IPS-18a (cell line): ENCODE results near the gene MORF4L1.
"Not testable (repeated sequence)": the region's sequence is repeated elsewhere in the genome, so short reads cannot be mapped to it uniquely, and the experiment has no call there.

Source experiments
- H3K27ac ChIP-seq: one replicate; pipeline ENCODE4 v1.5.1; 2013; ENCODE audit warnings: low read length
- H3K27me3 ChIP-seq: one replicate; pipeline ENCODE4 v1.6.1; 2013; ENCODE audit warnings: mild to moderate bottlenecking, low read length; ENCODE audit not compliant: control insufficient read depth, insufficient read depth
- H3K36me3 ChIP-seq: one replicate; pipeline ENCODE4 v1.6.1; 2013; ENCODE audit warnings: low read depth, low read length; ENCODE audit not compliant: control insufficient read depth
- H3K4me1 ChIP-seq: one replicate; pipeline ENCODE4 v1.6.1; 2013; ENCODE audit warnings: low read depth, low read length; ENCODE audit not compliant: control insufficient read depth
- H3K4me3 ChIP-seq: one replicate; pipeline ENCODE4 v1.5.1; 2013; ENCODE audit warnings: low read length
- H3K9ac ChIP-seq: one replicate; pipeline ENCODE4 v1.6.1; 2013; ENCODE audit warnings: mild to moderate bottlenecking, low read length, moderate library complexity
- H3K9me3 ChIP-seq: one replicate; pipeline ENCODE4 v1.6.1; 2013; ENCODE audit warnings: low read depth, low read length; ENCODE audit not compliant: control insufficient read depth

MORF4L1 gene

DNA sequence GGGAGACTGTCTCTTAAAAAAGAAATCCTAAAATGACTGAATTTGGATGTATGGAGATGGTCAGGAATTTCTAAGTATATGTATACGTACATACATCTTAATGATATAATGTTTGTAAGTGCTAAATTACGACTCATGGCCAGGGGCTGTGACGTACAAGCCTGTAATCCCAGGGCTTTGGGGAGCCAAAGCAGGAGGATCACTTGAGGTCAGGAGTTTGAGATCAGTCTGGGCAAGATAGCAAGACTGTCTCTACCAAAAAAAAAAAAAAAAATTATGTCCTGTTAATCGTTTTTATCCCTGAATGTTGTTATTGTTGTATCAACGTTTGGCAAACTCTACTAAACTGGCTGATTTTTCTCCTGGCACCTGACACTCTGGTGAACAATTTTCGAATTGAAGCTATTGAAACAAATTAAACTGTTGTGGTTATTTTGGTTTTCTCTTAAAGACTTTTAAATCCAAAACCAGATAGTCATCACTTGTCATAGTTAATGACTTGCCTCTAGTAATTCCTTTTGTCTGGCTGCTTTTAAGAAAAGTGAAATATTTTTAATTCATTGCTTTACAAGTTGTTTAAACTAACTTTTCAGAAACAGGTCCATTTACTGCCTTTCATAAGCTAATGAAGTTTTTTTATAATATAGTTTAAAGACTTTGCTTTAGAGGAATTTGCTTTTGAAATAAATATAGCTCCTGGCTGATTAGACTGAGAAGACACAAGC, 7.0 kb downstream of the MORF4L1 start:
- H3K9ac ChIP-seq = no peak overlapping the region
- H3K27me3 ChIP-seq = no peaks in the 10 kb centered on the region
- H3K4me3 ChIP-seq = no peak overlapping the region
- no peaks in the 10 kb centered on the region for H3K9me3 ChIP-seq
- H3K36me3 ChIP-seq = peaks cover 46% of the 10 kb centered on the region
- H3K4me1 ChIP-seq = peaks cover 23% of the 10 kb centered on the region
- no peak overlapping the region for H3K27ac ChIP-seq

DNA sequence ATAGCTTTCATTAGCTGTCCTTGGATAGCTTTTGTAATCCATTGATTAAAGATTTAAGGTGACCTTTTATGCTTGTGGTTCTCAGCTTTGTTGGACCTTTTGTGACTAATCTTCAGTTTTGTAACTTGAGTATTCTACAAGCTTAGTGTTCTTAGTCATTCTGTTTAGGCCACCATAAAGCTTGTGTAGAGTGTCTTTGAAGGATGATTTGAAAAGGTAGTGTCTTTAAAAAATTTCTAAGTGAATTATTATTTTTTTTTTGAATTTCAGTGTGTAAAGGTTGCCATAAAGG, 7.5 kb downstream of the MORF4L1 start:
- Histone ChIP-seq H3K27me3 (no peaks in the 10 kb centered on the region), H3K4me3 (no peak overlapping the region), H3K36me3 (peaks cover 51% of the 10 kb centered on the region), H3K9me3 (no peaks in the 10 kb centered on the region), H3K9ac (no peak overlapping the region), H3K4me1 (peaks cover 19% of the 10 kb centered on the region), H3K27ac (no peak overlapping the region)

DNA sequence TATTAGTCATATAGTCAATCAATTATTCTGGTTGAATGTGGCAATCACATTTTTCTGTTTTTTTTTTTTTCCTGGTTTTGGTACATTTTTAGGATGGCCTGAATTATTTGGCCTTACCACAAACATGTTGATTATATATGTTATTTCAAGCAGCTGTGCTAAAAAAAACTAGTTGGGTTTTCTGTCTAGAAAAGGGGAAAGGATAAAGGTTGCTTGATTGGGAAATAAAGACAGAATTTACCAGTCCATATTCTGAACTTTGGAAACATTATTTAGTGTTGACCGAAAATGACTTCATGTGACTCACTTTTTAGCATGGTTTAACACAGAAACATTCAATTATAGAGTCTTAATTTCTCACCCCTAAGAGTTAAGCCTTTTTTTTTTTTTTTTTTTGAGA, 8.1 kb downstream of the MORF4L1 start:
- Histone ChIP-seq H3K4me1 (peaks cover 19% of the 10 kb centered on the region), H3K27ac (no peak overlapping the region), H3K27me3 (no peaks in the 10 kb centered on the region), H3K9ac (no peak overlapping the region), H3K9me3 (no peaks in the 10 kb centered on the region), H3K4me3 (no peak overlapping the region), H3K36me3 (peaks cover 57% of the 10 kb centered on the region)

DNA sequence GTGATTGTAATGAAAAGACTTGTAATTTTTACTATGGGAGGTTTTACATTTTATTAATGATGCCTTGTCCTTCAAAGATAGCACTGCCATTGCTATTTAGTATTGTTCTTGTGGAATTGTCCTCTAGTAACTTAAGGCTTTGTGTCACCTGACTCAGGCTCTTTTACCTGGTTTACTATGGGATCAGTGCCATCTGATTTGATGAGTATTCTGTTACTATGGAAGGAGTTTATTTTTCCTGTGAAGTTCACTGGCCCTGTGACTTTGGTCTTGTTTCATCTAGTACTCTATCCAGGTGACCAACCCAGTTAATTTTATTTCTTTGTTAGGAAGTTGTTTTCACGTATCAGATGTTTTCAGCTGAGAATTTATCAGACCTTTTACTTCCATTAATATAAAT, 9.0 kb downstream of the MORF4L1 start:
- peaks cover 66% of the 10 kb centered on the region for H3K36me3 ChIP-seq
- H3K4me1 ChIP-seq = peaks cover 14% of the 10 kb centered on the region

DNA sequence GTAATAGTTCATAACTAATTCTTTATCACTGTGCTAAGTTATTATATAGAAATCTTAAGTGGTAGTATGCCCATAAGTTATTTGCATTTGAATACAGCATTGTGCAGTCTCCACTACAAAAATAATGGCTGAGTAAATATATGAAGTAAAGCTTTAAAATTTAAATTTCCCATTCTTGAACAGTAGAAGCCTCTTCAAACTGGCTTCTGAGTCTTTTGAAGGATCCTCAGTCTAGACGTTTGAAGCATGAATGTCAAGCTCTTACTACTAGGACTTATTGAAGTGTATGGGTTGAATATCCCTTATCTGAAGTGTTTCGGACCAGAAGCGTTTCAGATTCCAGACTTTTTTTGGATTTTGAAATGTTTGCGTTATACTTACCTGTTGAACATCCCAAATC, 16.3 kb downstream of the MORF4L1 start:
- H3K9ac ChIP-seq = no peak overlapping the region
- H3K36me3 ChIP-seq = peaks cover 96% of the 10 kb centered on the region
- no peak overlapping the region for H3K27ac ChIP-seq
- H3K9me3 ChIP-seq = no peaks in the 10 kb centered on the region
- H3K4me3 ChIP-seq = no peak overlapping the region
- H3K4me1 ChIP-seq = no peaks in the 10 kb centered on the region
- H3K27me3 ChIP-seq = no peaks in the 10 kb centered on the region

More for the DNA sequence above, 9.0 kb downstream of the MORF4L1 start:
- Histone ChIP-seq H3K4me3 (no peak overlapping the region), H3K27ac (no peak overlapping the region), H3K27me3 (no peaks in the 10 kb centered on the region), H3K9ac (no peak overlapping the region), H3K9me3 (no peaks in the 10 kb centered on the region)

DNA sequence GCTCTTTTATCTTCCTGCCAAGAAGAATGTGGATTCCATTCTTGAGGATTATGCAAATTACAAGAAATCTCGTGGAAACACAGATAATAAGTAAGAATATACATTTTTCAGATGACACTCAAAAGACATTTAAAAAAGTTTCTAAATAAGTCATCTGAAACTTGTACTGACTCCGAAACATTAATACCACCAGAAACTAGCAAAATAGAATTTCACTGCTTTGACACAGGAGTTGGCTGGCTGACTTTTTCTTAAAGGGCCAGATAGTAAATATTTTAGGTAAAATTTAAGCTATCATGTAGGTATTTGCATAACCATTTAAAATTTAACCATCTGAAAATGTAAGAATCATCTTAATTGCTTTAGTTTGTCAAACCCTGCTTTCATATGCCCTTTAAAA, 20.8 kb downstream of the MORF4L1 start:
- Histone ChIP-seq H3K9me3 (no peaks in the 10 kb centered on the region), H3K27ac (no peak overlapping the region), H3K27me3 (no peaks in the 10 kb centered on the region), H3K9ac (no peak overlapping the region), H3K36me3 (peaks cover 99% of the 10 kb centered on the region), H3K4me3 (no peak overlapping the region), H3K4me1 (no peaks in the 10 kb centered on the region)

- H3K9ac ChIP-seq = no peak overlapping the region
- no peak overlapping the region for H3K4me3 ChIP-seq
- H3K27me3 ChIP-seq = no peaks in the 10 kb centered on the region
- no peaks in the 10 kb centered on the region for H3K9me3 ChIP-seq
- no peaks in the 10 kb centered on the region for H3K4me1 ChIP-seq
- peaks cover 100% of the 10 kb centered on the region for H3K36me3 ChIP-seq
- no peak overlapping the region for H3K27ac ChIP-seq
Observed at GRCh38 chr15:78895471-78895870, 22.8 kb downstream of the MORF4L1 start.

DNA sequence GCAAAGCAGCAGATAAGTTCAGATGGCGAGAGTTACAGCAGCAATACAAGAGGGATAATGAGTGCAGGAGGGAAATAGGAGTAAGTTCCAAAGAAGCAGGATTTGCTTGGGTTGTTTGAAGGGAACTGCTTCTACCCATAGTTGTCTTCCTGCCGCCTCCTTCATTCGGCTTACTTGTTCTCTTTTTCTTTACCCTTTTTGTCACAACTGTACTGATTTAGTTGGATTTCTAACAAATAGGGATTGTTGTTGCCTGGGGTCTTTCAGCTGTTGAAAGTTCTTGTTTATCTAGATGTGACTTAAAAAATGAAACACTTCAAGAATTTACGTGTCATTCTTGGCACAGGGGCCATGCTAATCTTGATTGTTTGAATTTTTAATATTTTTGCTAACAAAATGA, 25.9 kb downstream of the MORF4L1 start:
- Histone ChIP-seq H3K4me1 (no peaks in the 10 kb centered on the region), H3K27ac (no peak overlapping the region), H3K4me3 (no peak overlapping the region), H3K36me3 (peaks cover 100% of the 10 kb centered on the region), H3K9me3 (no peaks in the 10 kb centered on the region), H3K9ac (no peak overlapping the region), H3K27me3 (no peaks in the 10 kb centered on the region)

DNA sequence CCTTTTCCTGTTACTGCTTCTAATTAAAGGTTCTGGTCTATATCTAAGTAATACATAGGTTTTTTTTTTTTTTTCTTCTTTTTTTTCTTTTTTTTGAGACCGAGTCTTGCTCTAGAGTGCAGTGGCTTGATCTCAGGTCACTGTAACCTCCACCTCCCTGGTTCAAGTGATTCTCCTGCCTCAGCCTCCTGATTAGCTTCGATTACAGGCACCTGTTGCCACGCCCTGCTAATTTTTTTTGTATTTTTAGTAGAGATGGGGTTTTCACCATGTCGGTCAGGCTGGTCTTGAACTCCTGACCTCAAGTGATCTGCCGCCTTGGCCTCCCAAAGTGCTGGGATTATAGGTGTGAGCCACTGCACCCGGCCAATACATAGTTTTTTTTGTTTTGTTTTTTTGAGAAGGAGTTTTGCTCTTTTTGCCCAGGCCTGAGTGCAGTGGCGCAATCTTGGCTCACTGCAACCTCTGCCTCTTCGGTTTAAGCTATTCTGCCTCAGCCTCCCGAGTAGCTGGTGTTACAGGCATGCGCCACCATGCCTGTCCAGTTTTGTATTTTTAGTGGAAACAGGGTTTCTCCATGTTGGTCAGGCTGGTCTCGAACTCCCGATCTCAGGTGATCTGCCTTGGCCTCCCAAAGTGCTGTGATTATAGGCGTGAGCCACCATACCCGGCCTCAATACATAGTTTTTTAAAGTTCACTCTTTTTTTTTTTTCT, 28.3 kb downstream of the MORF4L1 start:
- not testable (repeated sequence) for H3K9ac ChIP-seq, H3K27ac ChIP-seq, H3K4me3 ChIP-seq, H3K27me3 ChIP-seq, H3K9me3 ChIP-seq, H3K4me1 ChIP-seq
- peaks cover 96% of the 10 kb centered on the region for H3K36me3 ChIP-seq

DNA sequence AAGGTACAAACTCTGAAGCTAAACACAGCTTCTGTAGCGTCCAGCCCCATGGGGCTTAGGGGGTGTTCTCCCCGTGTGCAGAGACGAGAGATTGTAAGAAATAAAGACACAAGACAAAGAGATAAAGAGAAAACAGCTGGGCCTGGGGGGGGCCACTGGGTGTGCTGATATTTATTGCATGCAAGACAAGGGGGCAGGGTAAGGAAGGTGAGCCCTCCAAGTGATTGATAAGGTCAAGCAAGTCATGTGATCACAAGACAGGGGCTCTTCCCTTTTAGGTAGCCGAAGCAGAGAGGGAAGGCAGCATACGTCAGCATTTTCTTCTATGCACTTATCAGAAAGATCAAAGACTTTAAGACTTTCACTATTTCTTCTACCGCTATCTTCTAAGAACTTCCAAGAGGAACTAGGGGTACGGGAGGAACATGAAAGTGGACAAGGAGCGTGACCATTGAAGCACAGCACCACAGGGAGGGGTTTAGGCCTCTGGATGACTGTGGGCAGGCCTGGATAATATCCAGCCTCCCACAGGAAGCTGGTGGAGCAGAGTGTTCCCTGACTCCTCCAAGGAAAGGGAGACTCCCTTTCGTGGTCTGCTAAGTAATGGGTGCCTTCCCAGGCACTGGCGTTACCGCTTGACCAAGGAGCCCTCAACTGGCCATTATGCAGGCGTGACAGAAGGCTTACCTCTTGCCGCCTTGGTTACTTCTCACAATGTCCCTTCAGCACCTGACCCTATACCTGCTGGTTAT, 29.8 kb downstream of the MORF4L1 start:
- H3K36me3 ChIP-seq = peaks cover 95% of the 10 kb centered on the region
- H3K9ac ChIP-seq, H3K27ac ChIP-seq: not testable (repeated sequence)

DNA sequence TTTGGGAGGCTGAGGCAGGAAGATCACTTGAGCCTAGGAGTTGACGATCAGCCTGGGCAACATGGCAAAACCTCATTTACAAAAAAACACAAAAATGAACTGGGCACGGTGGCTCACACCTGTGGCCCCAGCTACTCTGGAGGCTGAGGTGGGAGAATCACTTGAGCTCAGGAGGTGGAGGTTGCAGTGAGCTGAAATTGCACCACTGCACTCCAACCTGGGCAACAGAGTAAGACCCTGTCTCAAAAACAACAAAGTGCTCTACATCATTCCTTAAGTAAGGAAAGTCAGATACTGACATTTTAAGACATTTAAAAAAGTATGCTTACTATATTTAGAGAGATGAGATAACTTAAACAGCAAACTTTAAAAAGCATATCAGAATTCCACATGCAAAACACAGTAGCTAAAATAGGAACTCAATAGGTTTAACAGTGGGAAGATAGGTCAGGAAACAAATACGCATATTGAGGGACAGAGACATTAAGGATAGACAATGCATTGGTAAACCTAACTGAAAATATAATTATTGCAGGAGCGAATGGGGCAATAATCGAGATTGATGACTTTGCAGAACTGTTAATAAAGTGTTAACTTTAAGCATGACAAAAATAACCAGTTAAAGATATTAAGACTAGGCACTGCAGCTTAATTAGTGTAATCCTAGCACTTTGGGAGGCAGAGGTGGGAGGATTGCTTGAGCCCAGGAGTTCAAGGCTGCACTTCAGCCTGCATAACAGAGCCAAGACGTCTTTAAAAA, 32.1 kb downstream of the MORF4L1 start:
- Histone ChIP-seq H3K4me3 (no peak overlapping the region), H3K9ac (no peak overlapping the region), H3K36me3 (peaks cover 76% of the 10 kb centered on the region), H3K4me1 (peaks cover 5% of the 10 kb centered on the region), H3K9me3 (no peaks in the 10 kb centered on the region), H3K27ac (no peak overlapping the region), H3K27me3 (no peaks in the 10 kb centered on the region)

More for the DNA sequence above, 29.8 kb downstream of the MORF4L1 start:
- H3K4me3 ChIP-seq, H3K9me3 ChIP-seq, H3K27me3 ChIP-seq, H3K4me1 ChIP-seq: not testable (repeated sequence)
